SH-SY5Y (cell line): ENCODE data around the gene RAPGEF2.

Source experiments
- GATA2 ChIP-seq: IDR thresholded peaks from 2 replicates; pipeline ENCODE4 v1.6.1; 2011; ENCODE audit warnings: mild to moderate bottlenecking, low read depth, low read length
- GATA3 ChIP-seq: IDR thresholded peaks from 2 replicates; pipeline ENCODE4 v1.6.1; 2011; ENCODE audit warnings: low read depth, mild to moderate bottlenecking, low read length, moderate library complexity

RAPGEF2 gene

DNA sequence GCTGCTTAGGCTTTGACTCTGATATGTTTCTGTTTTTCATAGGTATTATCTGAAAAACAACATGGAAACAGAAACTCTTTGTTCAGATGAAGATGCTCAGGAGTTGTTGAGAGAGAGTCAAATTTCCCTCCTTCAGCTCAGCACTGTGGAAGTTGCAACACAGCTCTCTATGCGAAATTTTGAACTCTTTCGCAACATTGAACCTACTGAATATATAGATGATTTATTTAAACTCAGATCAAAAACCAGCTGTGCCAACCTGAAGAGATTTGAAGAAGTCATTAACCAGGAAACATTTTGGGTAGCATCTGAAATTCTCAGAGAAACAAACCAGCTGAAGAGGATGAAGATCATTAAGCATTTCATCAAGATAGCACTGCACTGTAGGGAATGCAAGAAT is 238.6 kb downstream of the RAPGEF2 start:
- TF ChIP-seq GATA2 (no peak), GATA3 (no peak)

GRCh38 chr4:159342374-159342773 is 239.5 kb downstream of the RAPGEF2 start:
- TF ChIP-seq GATA2 (no peak), GATA3 (no peak)

GRCh38 chr4:159343116-159343515 is 240.2 kb downstream of the RAPGEF2 start:
- no peak for TF ChIP-seq GATA3
- TF ChIP-seq GATA2, result no peak

GRCh38 chr4:159344877-159345276 is 242.0 kb downstream of the RAPGEF2 start:
- no peak for TF ChIP-seq GATA2
- TF ChIP-seq GATA3, result no peak

DNA sequence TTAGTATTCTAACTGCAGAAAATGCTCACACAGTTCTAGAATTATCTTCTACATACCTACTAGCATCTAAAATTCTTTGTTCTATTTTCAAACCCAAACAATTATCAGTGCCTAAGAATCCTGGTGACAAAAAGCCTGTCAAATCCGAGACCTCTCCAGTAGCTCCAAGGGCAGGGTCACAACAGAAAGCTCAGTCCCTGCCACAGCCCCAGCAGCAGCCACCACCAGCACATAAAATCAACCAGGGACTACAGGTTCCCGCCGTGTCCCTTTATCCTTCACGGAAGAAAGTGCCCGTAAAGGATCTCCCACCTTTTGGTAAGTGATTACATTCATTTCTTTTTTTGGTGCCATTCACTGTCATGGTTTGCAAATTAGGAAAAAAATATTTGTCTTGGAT is 243.8 kb downstream of the RAPGEF2 start:
- TF ChIP-seq GATA3, result no peak
- TF ChIP-seq GATA2, result no peak

DNA sequence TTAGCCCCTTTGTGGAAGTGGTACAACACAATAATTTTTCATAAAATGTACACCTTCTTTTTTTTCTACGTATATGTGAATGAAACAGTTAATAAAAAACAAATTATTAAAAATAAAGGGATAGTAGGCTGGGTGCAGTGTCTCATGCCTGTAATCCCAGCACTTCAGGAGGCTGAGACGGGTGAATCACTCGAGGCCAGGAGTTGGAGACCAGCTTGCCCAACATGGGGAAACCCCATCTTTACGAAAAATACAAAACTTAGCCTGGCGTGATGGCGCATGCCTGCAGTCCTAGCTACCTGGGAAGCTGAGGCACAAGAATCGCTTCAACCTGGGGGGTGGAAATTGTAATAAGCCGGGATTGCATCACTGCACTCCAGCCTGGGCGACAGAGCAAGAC is 244.9 kb downstream of the RAPGEF2 start:
- TF ChIP-seq GATA3, result no peak
- TF ChIP-seq GATA2, result no peak

DNA sequence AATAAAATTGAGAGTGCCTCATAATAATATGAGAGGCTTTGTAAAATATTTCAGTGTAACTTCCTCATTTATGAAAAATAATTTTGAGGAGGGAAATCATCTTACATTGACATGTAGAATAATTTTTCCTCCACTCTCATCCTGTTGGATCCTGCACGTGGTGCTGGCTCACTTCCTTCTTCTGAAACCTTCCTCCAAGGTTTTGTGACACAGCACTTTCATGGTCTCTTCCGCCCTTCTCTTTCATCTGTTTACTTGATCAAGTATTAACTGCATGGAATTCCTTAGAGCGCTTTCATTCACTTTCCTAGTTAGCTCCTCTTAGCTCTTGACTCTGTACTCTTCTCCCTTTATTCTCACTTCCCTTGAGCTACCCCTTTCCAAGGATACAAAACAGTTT is 246.5 kb downstream of the RAPGEF2 start:
- TF ChIP-seq GATA2 (no peak), GATA3 (no peak)

- no peak for TF ChIP-seq GATA2
- TF ChIP-seq GATA3, result no peak
Observed at GRCh38 chr4:159352609-159353008, 249.7 kb downstream of the RAPGEF2 start.

- TF ChIP-seq GATA2, result no peak
- TF ChIP-seq GATA3, result no peak
Observed at GRCh38 chr4:159353422-159354116, 250.7 kb downstream of the RAPGEF2 start.

DNA sequence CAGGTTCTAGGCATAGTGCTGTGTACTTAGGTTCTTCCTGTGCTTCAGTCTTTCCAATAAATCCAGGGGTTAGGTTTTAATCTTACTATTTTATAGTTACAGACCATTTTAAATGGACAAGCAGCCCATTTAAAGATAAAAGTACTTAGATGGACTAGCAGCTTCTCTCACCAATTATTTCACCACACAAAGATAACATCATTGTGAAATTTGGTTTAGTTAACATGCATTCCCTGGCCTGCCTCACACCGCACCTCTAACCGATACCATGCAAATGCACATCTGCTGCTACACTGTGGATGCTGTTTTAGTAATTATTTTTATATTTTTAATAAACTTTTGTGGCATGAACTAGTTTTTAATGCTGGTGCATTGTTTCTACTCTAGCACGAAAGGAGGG is 252.6 kb downstream of the RAPGEF2 start:
- TF ChIP-seq GATA2, result no peak
- no peak for TF ChIP-seq GATA3

- TF ChIP-seq GATA3 (no peak), GATA2 (no peak)
Observed at GRCh38 chr4:159357350-159357749, 254.5 kb downstream of the RAPGEF2 start.

DNA sequence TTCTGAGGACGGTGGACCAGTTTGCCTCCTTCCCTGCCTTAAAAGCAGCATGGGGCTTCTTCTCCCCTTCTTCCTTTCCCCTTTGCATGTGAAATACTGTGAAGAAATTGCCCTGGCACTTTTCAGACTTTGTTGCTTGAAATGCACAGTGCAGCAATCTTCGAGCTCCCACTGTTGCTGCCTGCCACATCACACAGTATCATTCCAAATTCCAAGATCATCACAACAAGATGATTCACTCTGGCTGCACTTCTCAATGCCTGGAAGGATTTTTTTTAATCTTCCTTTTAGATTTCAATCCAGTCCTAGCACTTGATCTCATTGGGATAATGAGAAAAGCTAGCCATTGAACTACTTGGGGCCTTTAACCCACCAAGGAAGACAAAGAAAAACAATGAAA is 255.3 kb downstream of the RAPGEF2 start:
- TF ChIP-seq GATA3 (no peak), GATA2 (no peak)

DNA sequence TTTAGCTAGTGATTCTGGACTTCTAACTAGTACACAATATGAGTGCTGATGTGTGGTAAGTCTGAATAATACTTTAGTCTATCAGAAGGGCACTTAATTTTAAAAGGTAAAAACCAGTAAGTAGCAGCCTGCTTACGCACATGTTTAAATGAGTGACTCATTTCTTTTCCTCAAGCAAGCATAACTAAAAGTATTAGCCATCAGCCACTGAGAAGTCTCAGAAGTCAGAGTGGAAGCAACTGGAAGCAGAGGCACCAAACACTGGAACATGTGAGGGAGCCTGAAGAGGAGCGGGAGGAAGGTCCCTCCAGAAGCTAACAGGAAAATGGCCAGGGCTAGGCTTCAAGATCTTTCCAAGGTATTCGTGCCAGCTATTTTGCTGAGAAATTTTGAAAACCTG is 257.7 kb downstream of the RAPGEF2 start:
- no peak for TF ChIP-seq GATA2
- no peak for TF ChIP-seq GATA3

GRCh38 chr4:159363361-159363760 is 260.5 kb downstream of the RAPGEF2 start:
- TF ChIP-seq GATA3 (no peak), GATA2 (no peak)

- no peak for TF ChIP-seq GATA3
- TF ChIP-seq GATA2, result no peak
Observed at GRCh38 chr4:159366966-159367780, 264.3 kb downstream of the RAPGEF2 start.

- TF ChIP-seq GATA3 (no peak), GATA2 (no peak)
Observed at GRCh38 chr4:159367781-159368080, 264.9 kb downstream of the RAPGEF2 start.
